Renal cortex interstitium (tissue), 11 donors: Measurements from ENCODE around the gene PMEPA1. TPM values are rescaled to one million over a fixed set of nuclear protein-coding genes. Genes with fewer than 3 reads are reported as not detected.

Experiments used
- DNase-seq, 11 donors: peaks; one replicate each; pipeline ENCODE4 v3.0.0-alpha.2; 2013; ENCODE audit warnings: low read depth in 9 of 11, low spot score in 4 of 11; ENCODE audit errors: extremely low read depth in 1 of 11
- polyA plus RNA-seq, 3 donors: library from polyadenylated mRNA; unstranded; fragments of 120-200 nt; gene quantifications; one replicate each; pipeline ENCODE4 v1.2.1, GENCODE V29; 2013; ENCODE audit not compliant: insufficient read length in 3 of 3

The PMEPA1 gene
- polyA plus RNA-seq, 3 donors, result 14.9 to 21.6 (median 15.5) TPM

GRCh38 chr20:57671662-57672061, 38.2 kb downstream of the PMEPA1 start:
- DNase-seq, result no peak

GRCh38 chr20:57671072-57671391, 38.8 kb downstream of the PMEPA1 start:
- DNase-seq, result no peak

GRCh38 chr20:57670288-57671071, 39.3 kb downstream of the PMEPA1 start:
- DNase-seq, result no peak

- no peak for DNase-seq
Measured at GRCh38 chr20:57669632-57670031, 40.2 kb downstream of the PMEPA1 start.

GRCh38 chr20:57667924-57668782, 41.7 kb downstream of the PMEPA1 start:
- DNase-seq, result no peak

GRCh38 chr20:57667388-57667787, 42.4 kb downstream of the PMEPA1 start:
- DNase-seq, result no peak

- DNase-seq, result no peak
Measured at GRCh38 chr20:57666834-57667157, 43.0 kb downstream of the PMEPA1 start.

- DNase-seq, result no peak
Measured at GRCh38 chr20:57666106-57666833, 43.5 kb downstream of the PMEPA1 start.

GRCh38 chr20:57665589-57665971, 44.2 kb downstream of the PMEPA1 start:
- DNase-seq, result no peak

- no peak for DNase-seq
Measured at GRCh38 chr20:57664924-57665588, 44.8 kb downstream of the PMEPA1 start.

- no peak for DNase-seq
Measured at GRCh38 chr20:57664476-57664875, 45.3 kb downstream of the PMEPA1 start.

- no peak for DNase-seq
Measured at GRCh38 chr20:57663681-57664451, 45.9 kb downstream of the PMEPA1 start.

GRCh38 chr20:57663241-57663640, 46.6 kb downstream of the PMEPA1 start:
- no peak for DNase-seq

- DNase-seq, result no peak
Measured at GRCh38 chr20:57662456-57663240, 47.2 kb downstream of the PMEPA1 start.

GRCh38 chr20:57661746-57662455, 47.9 kb downstream of the PMEPA1 start:
- DNase-seq, result no peak

- no peak for DNase-seq
Measured at GRCh38 chr20:57660922-57661745, 48.7 kb downstream of the PMEPA1 start.
